ENCODE data around the gene INVS. TPM values are rescaled to one million over a fixed set of nuclear protein-coding genes. Genes with fewer than 3 reads are reported as not detected.
A peak's percentile ranks its signal among the peaks of the same experiment; 100 is the strongest.

INVS gene
- total and polyA plus RNA-seq, 2 experiments from 2014 or later, result 4.1 to 8.7 TPM

DNA sequence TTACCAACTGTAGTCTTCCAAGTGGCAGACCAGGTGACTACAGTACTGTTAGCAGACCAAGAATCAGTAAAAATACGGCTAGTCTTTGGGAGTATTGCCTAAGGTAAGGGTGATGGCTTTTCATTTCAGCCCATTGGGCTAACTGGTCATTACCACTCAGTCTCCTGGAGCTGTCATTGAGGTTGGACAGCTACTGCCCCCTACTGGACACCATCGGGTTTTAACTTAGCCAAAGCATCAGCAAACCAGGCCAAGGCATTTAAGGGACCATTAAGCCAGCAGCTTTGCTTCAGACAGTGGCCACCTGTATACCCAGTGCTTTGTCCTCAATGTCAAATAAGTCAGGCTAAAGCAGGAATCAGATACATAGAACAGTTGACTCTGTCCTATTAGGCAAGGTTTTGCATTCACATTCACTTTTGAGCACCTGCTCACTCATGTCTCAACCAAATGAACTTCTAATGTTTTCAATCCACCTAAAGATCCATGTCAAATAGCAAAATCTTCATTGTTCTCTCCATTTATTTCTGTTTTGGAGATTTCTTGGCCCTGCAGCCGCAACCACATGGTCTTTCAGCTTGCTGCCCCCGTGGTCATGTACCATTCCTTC, 117.2 kb downstream of the INVS start:
- Histone ChIP-seq H3K27ac (ENCODE audit: low read depth) (no peak overlapping the region), H3K36me3 (ENCODE audit: insufficient read depth) (no peaks in the 10 kb centered on the region), H4K20me1 (replicated peaks; ENCODE audit: insufficient read depth) (no peaks in the 10 kb centered on the region), H3K27me3 (ENCODE audit: insufficient read depth) (no peaks in the 10 kb centered on the region), H3K79me2 (replicated peaks; ENCODE audit: insufficient read depth) (no peaks in the 10 kb centered on the region), H3K4me3 (no peak overlapping the region), H3F3A (replicated peaks; ENCODE audit: low read depth) (no peaks in the 10 kb centered on the region), H3K9me2 (ENCODE audit: insufficient read depth) (no peaks in the 10 kb centered on the region), H3K4me1 (ENCODE audit: insufficient read depth) (no peaks in the 10 kb centered on the region), H3K4me2 (no peak overlapping the region), H2AFZ (no peak overlapping the region)
- no peak overlapping the region for H3K4me3 Mint-ChIP-seq
- H3K27me3 Mint-ChIP-seq (ENCODE audit: insufficient read depth, low read depth, poor library complexity), result peaks cover 3% of the 10 kb centered on the region
- DNase-seq (ENCODE audit: low spot score), result peak; percentile 86
- H3K27ac Mint-ChIP-seq, result no peak overlapping the region
- no peaks in the 10 kb centered on the region for H3K36me3 Mint-ChIP-seq (ENCODE audit: low read depth)
- H3K4me1 Mint-ChIP-seq, result peaks cover 6% of the 10 kb centered on the region; the same call in 1 of the 3 replicates
- H3K9me3 Mint-ChIP-seq, result no peaks in the 10 kb centered on the region
- TF ChIP-seq, protein P1, sequence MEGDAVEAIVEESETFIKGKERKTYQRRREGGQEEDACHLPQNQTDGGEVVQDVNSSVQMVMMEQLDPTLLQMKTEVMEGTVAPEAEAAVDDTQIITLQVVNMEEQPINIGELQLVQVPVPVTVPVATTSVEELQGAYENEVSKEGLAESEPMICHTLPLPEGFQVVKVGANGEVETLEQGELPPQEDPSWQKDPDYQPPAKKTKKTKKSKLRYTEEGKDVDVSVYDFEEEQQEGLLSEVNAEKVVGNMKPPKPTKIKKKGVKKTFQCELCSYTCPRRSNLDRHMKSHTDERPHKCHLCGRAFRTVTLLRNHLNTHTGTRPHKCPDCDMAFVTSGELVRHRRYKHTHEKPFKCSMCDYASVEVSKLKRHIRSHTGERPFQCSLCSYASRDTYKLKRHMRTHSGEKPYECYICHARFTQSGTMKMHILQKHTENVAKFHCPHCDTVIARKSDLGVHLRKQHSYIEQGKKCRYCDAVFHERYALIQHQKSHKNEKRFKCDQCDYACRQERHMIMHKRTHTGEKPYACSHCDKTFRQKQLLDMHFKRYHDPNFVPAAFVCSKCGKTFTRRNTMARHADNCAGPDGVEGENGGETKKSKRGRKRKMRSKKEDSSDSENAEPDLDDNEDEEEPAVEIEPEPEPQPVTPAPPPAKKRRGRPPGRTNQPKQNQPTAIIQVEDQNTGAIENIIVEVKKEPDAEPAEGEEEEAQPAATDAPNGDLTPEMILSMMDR (conservative IDR thresholded peaks at IDR 0.05; ENCODE audit: low read depth in 2 of 2), result peak; percentile 94 to 97
- TF ChIP-seq ZNF114 (CRISPR knock-in tag; IDR thresholded peaks at IDR 0.05) (no peak), EZH2phosphoT487 (IDR thresholded peaks at IDR 0.05; ENCODE audit: unreplicated experiment) (no peak), EZH2 (IDR thresholded peaks at IDR 0.05; ENCODE audit: low read depth, unreplicated experiment) (no peak)
- peak; percentile 97 for ATAC-seq

DNA sequence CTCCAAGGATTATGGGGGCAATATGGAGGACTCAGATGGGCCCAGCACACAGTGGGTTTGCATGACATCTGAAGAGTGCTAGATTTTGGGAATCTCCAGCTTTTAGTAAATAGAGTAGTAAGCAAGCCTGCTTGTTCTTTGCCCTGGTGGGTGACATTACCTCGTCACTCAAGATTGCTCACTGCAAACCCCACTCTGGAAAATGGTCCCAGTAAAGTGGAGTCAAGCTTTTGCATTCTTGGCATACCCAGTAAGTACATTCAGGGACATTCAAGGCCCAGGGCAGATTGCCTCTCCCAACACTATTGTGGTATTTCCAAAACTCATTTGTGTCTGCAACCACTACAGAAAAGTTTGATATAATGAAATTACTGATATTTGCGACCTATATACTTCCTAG, 118.5 kb downstream of the INVS start:
- peak; percentile 21 for DNase-seq (ENCODE audit: low spot score)
- no peaks in the 10 kb centered on the region for H3K36me3 Mint-ChIP-seq (ENCODE audit: low read depth)
- Histone ChIP-seq H3F3A (replicated peaks; ENCODE audit: low read depth) (no peaks in the 10 kb centered on the region), H2AFZ (no peak overlapping the region), H4K20me1 (replicated peaks; ENCODE audit: insufficient read depth) (no peaks in the 10 kb centered on the region), H3K79me2 (replicated peaks; ENCODE audit: insufficient read depth) (no peaks in the 10 kb centered on the region), H3K4me2 (no peak overlapping the region), H3K36me3 (ENCODE audit: insufficient read depth) (no peaks in the 10 kb centered on the region), H3K27me3 (ENCODE audit: insufficient read depth) (no peaks in the 10 kb centered on the region), H3K4me1 (ENCODE audit: insufficient read depth) (no peaks in the 10 kb centered on the region), H3K27ac (ENCODE audit: low read depth) (no peak overlapping the region), H3K9me2 (ENCODE audit: insufficient read depth) (no peaks in the 10 kb centered on the region), H3K4me3 (no peak overlapping the region)
- H3K27ac Mint-ChIP-seq, result no peak overlapping the region
- peaks cover 3% of the 10 kb centered on the region for H3K27me3 Mint-ChIP-seq (ENCODE audit: insufficient read depth, low read depth, poor library complexity)
- H3K4me1 Mint-ChIP-seq, result peaks cover 6% of the 10 kb centered on the region; the same call in 1 of the 3 replicates
- H3K9me3 Mint-ChIP-seq, result no peaks in the 10 kb centered on the region
- no peak for ATAC-seq
- no peak overlapping the region for H3K4me3 Mint-ChIP-seq
- TF ChIP-seq POLR2AphosphoS5 (IDR thresholded peaks at IDR 0.05; ENCODE audit: low read depth) (no peak), ZNF331 (CRISPR knock-in tag; IDR thresholded peaks at IDR 0.05; ENCODE audit: low read depth) (no peak), EZH2phosphoT487 (IDR thresholded peaks at IDR 0.05; ENCODE audit: unreplicated experiment) (no peak), JUNB (IDR thresholded peaks at IDR 0.05; ENCODE audit: unreplicated experiment) (no peak), CREB1 (CRISPR knock-in tag; IDR thresholded peaks at IDR 0.05; ENCODE audit: low read depth) (no peak), ZNF114 (CRISPR knock-in tag; IDR thresholded peaks at IDR 0.05) (no peak)
- TF ChIP-seq, protein P2, sequence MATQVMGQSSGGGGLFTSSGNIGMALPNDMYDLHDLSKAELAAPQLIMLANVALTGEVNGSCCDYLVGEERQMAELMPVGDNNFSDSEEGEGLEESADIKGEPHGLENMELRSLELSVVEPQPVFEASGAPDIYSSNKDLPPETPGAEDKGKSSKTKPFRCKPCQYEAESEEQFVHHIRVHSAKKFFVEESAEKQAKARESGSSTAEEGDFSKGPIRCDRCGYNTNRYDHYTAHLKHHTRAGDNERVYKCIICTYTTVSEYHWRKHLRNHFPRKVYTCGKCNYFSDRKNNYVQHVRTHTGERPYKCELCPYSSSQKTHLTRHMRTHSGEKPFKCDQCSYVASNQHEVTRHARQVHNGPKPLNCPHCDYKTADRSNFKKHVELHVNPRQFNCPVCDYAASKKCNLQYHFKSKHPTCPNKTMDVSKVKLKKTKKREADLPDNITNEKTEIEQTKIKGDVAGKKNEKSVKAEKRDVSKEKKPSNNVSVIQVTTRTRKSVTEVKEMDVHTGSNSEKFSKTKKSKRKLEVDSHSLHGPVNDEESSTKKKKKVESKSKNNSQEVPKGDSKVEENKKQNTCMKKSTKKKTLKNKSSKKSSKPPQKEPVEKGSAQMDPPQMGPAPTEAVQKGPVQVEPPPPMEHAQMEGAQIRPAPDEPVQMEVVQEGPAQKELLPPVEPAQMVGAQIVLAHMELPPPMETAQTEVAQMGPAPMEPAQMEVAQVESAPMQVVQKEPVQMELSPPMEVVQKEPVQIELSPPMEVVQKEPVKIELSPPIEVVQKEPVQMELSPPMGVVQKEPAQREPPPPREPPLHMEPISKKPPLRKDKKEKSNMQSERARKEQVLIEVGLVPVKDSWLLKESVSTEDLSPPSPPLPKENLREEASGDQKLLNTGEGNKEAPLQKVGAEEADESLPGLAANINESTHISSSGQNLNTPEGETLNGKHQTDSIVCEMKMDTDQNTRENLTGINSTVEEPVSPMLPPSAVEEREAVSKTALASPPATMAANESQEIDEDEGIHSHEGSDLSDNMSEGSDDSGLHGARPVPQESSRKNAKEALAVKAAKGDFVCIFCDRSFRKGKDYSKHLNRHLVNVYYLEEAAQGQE (IDR thresholded peaks at IDR 0.05; ENCODE audit: unreplicated experiment), result no peak
- TF ChIP-seq, protein P3, sequence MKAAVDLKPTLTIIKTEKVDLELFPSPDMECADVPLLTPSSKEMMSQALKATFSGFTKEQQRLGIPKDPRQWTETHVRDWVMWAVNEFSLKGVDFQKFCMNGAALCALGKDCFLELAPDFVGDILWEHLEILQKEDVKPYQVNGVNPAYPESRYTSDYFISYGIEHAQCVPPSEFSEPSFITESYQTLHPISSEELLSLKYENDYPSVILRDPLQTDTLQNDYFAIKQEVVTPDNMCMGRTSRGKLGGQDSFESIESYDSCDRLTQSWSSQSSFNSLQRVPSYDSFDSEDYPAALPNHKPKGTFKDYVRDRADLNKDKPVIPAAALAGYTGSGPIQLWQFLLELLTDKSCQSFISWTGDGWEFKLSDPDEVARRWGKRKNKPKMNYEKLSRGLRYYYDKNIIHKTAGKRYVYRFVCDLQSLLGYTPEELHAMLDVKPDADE (IDR thresholded peaks at IDR 0.05), result no peak

All from GM23338 (cell line).